BLaER1 treated with 17β-estradiol and CSF1 and Interleukin-3, amounts not matched to agents 10 nM and 100 nM (cell line): ENCODE results near the gene ERGIC1.

Source experiments
- H3K27ac ChIP-seq, 11 experiments: shearing (Covaris generic); formaldehyde crosslinking; 2 replicates each; pipeline ENCODE4 v1.8.1; 2022
- H3K27me3 ChIP-seq, 11 experiments: shearing (Covaris generic); formaldehyde crosslinking; 2 replicates each; pipeline ENCODE4 v1.8.1; 2022
- H3K36me3 ChIP-seq, 11 experiments: shearing (Covaris generic); formaldehyde crosslinking; 2 replicates each; pipeline ENCODE4 v1.8.1; 2022
- H3K4me1 ChIP-seq, 10 experiments: shearing (Covaris generic); formaldehyde crosslinking; 2 replicates each; pipeline ENCODE4 v1.8.1; 2022
- H3K4me2 ChIP-seq, 11 experiments: shearing (Covaris generic); formaldehyde crosslinking; 2 replicates each; pipeline ENCODE4 v1.8.1; 2022
- H3K4me3 ChIP-seq, 10 experiments: shearing (Covaris generic); formaldehyde crosslinking; 2 replicates each; pipeline ENCODE4 v1.8.1; 2022
- H3K9ac ChIP-seq, 11 experiments: shearing (Covaris generic); formaldehyde crosslinking; 2 replicates each; pipeline ENCODE4 v1.8.1; 2022
- H3K9me3 ChIP-seq, 11 experiments: shearing (Covaris generic); formaldehyde crosslinking; replicated peaks in 1 of 11; 2 replicates each; pipeline ENCODE4 v1.8.1; 2022
- H4K20me1 ChIP-seq, 11 experiments: shearing (Covaris generic); formaldehyde crosslinking; 2 replicates each; pipeline ENCODE4 v1.8.1; 2022
- Cebpa-rat ChIP-seq, 11 experiments: shearing (Covaris generic); IDR thresholded peaks; 2 replicates each; pipeline ENCODE4 v1.8.1; 2022

The ERGIC1 gene

GRCh38 chr5:172933238-172933637 is 99.2 kb downstream of the ERGIC1 start:
- H3K36me3 ChIP-seq: peaks cover 21 to 73% (median 59%) of the 10 kb centered on the region in 11 experiments; a peak in 21 of 22 replicates
- peaks cover 29 to 76% (median 55%) of the 10 kb centered on the region in 10 experiments for H3K4me1 ChIP-seq
- H4K20me1 ChIP-seq: peaks cover 0 to 5% (median 0%) of the 10 kb centered on the region in 11 experiments; a peak in 2 of 22 replicates
- no peak overlapping the region for H3K4me2 ChIP-seq
- no peak overlapping the region for H3K4me3 ChIP-seq
- H3K27me3 ChIP-seq: no peaks in the 10 kb centered on the region
- H3K27ac ChIP-seq: peak overlapping the region in 7 of 11 experiments; percentile 1 to 87 (median 79); a peak in 10 of 22 replicates
- H3K9me3 ChIP-seq: no peaks in the 10 kb centered on the region
- no peak for TF ChIP-seq Cebpa-rat (IDR thresholded peaks at IDR 0.05)
- H3K9ac ChIP-seq: peak overlapping the region in 2 of 11 experiments; percentile 12 to 72; a peak in 3 of 22 replicates

GRCh38 chr5:172935096-172935495 is 101.0 kb downstream of the ERGIC1 start:
- no peaks in the 10 kb centered on the region for H3K27me3 ChIP-seq
- H3K4me3 ChIP-seq: no peak overlapping the region
- peaks cover 27 to 84% (median 58%) of the 10 kb centered on the region in 10 experiments for H3K4me1 ChIP-seq
- H4K20me1 ChIP-seq: peaks cover 0 to 11% (median 0%) of the 10 kb centered on the region in 11 experiments; a peak in 2 of 22 replicates
- H3K36me3 ChIP-seq: peaks cover 16 to 76% (median 71%) of the 10 kb centered on the region in 11 experiments; a peak in 21 of 22 replicates
- H3K27ac ChIP-seq: peak overlapping the region in 8 of 11 experiments; percentile 70 to 87 (median 80); a peak in 16 of 22 replicates
- H3K9ac ChIP-seq: peak overlapping the region in 8 of 11 experiments; percentile 6 to 70 (median 29); a peak in 12 of 22 replicates
- H3K9me3 ChIP-seq: no peaks in the 10 kb centered on the region
- H3K4me2 ChIP-seq: no peak overlapping the region
- TF ChIP-seq Cebpa-rat (IDR thresholded peaks at IDR 0.05): no peak

GRCh38 chr5:172936401-172936800 is 102.3 kb downstream of the ERGIC1 start:
- Histone ChIP-seq H4K20me1 (peaks cover 0 to 12% (median 0%) of the 10 kb centered on the region in 11 experiments; a peak in 5 of 22 replicates), H3K4me1 (peaks cover 19 to 84% (median 54%) of the 10 kb centered on the region in 10 experiments; a peak in 19 of 20 replicates), H3K27ac (peak overlapping the region in 10 of 11 experiments; percentile 1 to 87 (median 78); a peak in 19 of 22 replicates), H3K9ac (peak overlapping the region; percentile 2 to 77 (median 60); a peak in 20 of 22 replicates), H3K36me3 (peaks cover 25 to 89% (median 81%) of the 10 kb centered on the region in 11 experiments), H3K27me3 (no peaks in the 10 kb centered on the region), H3K4me2 (peak overlapping the region in 9 of 11 experiments; percentile 1 to 58 (median 31); a peak in 15 of 22 replicates), H3K9me3 (no peaks in the 10 kb centered on the region), H3K4me3 (no peak overlapping the region)
- TF ChIP-seq Cebpa-rat (IDR thresholded peaks at IDR 0.05): peak in 8 of 11 experiments; percentile 22 to 76 (median 44); a peak in 8 of 22 replicates

GRCh38 chr5:172939071-172939470 is 105.0 kb downstream of the ERGIC1 start:
- no peak overlapping the region for H3K4me3 ChIP-seq
- peak overlapping the region in 1 of 11 experiments; percentile 24; a peak in 1 of 22 replicates for H3K9ac ChIP-seq
- H4K20me1 ChIP-seq: peaks cover 0 to 18% (median 0%) of the 10 kb centered on the region in 11 experiments; a peak in 5 of 22 replicates
- peak overlapping the region in 2 of 11 experiments; percentile 7 to 8; a peak in 2 of 22 replicates for H3K4me2 ChIP-seq
- peaks cover 24 to 100% (median 72%) of the 10 kb centered on the region in 11 experiments for H3K36me3 ChIP-seq
- H3K4me1 ChIP-seq: peaks cover 30 to 88% (median 68%) of the 10 kb centered on the region in 10 experiments
- H3K27me3 ChIP-seq: no peaks in the 10 kb centered on the region
- H3K9me3 ChIP-seq: no peaks in the 10 kb centered on the region
- no peak for TF ChIP-seq Cebpa-rat (IDR thresholded peaks at IDR 0.05)
- H3K27ac ChIP-seq: peak overlapping the region in 9 of 11 experiments; percentile 17 to 87 (median 54); a peak in 14 of 22 replicates

- no peaks in the 10 kb centered on the region for H3K27me3 ChIP-seq
- peak overlapping the region in 2 of 11 experiments; percentile 7 to 8; a peak in 2 of 22 replicates for H3K4me2 ChIP-seq
- peaks cover 0 to 18% (median 0%) of the 10 kb centered on the region in 11 experiments; a peak in 5 of 22 replicates for H4K20me1 ChIP-seq
- no peak overlapping the region for H3K4me3 ChIP-seq
- peak overlapping the region in 9 of 11 experiments; percentile 17 to 82 (median 51); a peak in 15 of 22 replicates for H3K27ac ChIP-seq
- TF ChIP-seq Cebpa-rat (IDR thresholded peaks at IDR 0.05): no peak
- 0 out of 22 replicates have a peak overlapping the region, but pooled peaks of 2 of the 11 experiments have one; percentile 15 to 38 for H3K9ac ChIP-seq
- H3K36me3 ChIP-seq: peaks cover 21 to 98% (median 68%) of the 10 kb centered on the region in 11 experiments
- peaks cover 37 to 88% (median 73%) of the 10 kb centered on the region in 10 experiments for H3K4me1 ChIP-seq
- no peaks in the 10 kb centered on the region for H3K9me3 ChIP-seq
These were observed 105.7 kb downstream of the ERGIC1 start for GRCh38 chr5:172939611-172940267.

DNA sequence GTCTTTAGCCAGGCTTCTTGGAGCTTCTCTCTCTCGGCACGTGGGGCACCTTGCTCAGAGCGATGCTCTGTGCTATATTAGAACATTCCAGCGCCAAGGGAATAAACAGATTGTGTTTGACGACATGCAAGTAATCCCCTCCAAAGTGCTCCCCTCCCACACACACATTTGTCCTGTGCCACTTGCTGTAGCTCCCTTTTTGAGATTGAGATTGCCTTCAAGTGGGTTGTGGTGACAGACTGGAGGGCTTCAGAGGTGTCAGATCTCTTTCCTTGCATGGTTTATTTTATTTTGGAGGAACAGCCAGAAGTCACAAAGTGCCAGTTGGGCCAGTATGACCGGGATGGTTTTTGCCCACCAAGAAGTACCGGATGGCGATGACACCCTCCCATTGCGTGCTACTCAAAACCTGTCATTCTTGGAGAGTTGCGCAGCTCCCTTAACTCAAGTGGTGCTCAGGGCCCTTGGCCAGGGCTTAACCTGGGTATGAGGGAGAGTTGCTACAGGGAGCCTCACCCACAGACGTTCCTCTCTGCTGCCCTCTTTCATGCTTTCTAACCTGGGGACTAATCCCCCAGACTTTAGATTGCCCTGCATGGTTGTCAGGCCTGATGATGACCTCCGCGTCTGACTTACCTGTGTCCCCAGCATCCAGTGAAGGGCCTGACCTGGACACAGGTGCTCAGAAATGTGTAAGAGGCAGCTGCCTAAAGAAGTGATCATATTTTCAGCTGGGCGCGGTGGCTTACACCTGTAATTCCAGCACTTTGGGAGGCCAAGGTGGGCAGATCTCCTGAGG is 106.4 kb downstream of the ERGIC1 start:
- Histone ChIP-seq H3K4me3 (no peak overlapping the region), H3K4me1 (peaks cover 43 to 88% (median 77%) of the 10 kb centered on the region in 10 experiments), H3K9me3 (no peaks in the 10 kb centered on the region), H4K20me1 (peaks cover 0 to 18% (median 0%) of the 10 kb centered on the region in 11 experiments; a peak in 5 of 22 replicates), H3K27ac (peak overlapping the region in 7 of 11 experiments; percentile 12 to 70 (median 37); a peak in 9 of 22 replicates), H3K27me3 (no peaks in the 10 kb centered on the region), H3K4me2 (no peak overlapping the region; a peak in 2 of 22 replicates), H3K36me3 (peaks cover 14 to 98% (median 67%) of the 10 kb centered on the region in 11 experiments; a peak in 21 of 22 replicates), H3K9ac (peak overlapping the region in 2 of 11 experiments; percentile 10 to 15; a peak in 1 of 22 replicates)
- no peak for TF ChIP-seq Cebpa-rat (IDR thresholded peaks at IDR 0.05)

GRCh38 chr5:172941067-172941516 is 107.0 kb downstream of the ERGIC1 start:
- no peak overlapping the region for H3K4me3 ChIP-seq
- H3K4me2 ChIP-seq: peak overlapping the region in 1 of 11 experiments; percentile 2; a peak in 1 of 22 replicates
- H3K36me3 ChIP-seq: peaks cover 18 to 98% (median 68%) of the 10 kb centered on the region in 11 experiments; a peak in 21 of 22 replicates
- peak overlapping the region in 1 of 11 experiments; percentile 24; a peak in 1 of 22 replicates for H3K9ac ChIP-seq
- no peaks in the 10 kb centered on the region for H3K27me3 ChIP-seq
- H4K20me1 ChIP-seq: peaks cover 0 to 18% (median 0%) of the 10 kb centered on the region in 11 experiments; a peak in 5 of 22 replicates
- H3K9me3 ChIP-seq: no peaks in the 10 kb centered on the region
- H3K27ac ChIP-seq: peak overlapping the region in 5 of 11 experiments; percentile 0 to 75 (median 35); a peak in 5 of 22 replicates
- H3K4me1 ChIP-seq: peaks cover 41 to 88% (median 77%) of the 10 kb centered on the region in 10 experiments
- TF ChIP-seq Cebpa-rat (IDR thresholded peaks at IDR 0.05): no peak

GRCh38 chr5:172942556-172942955 is 108.5 kb downstream of the ERGIC1 start:
- peaks cover 35 to 88% (median 79%) of the 10 kb centered on the region in 10 experiments for H3K4me1 ChIP-seq
- peak overlapping the region in 10 of 11 experiments; percentile 1 to 69 (median 66); a peak in 16 of 22 replicates for H3K9ac ChIP-seq
- peak overlapping the region; percentile 69 to 92 (median 76) for H3K4me2 ChIP-seq

More at GRCh38 chr5:172942556-172942955, 108.5 kb downstream of the ERGIC1 start:
- Histone ChIP-seq H3K4me3 (0 out of 20 replicates have a peak overlapping the region, but pooled peaks of 1 of the 10 experiments have one; percentile 25), H3K9me3 (no peaks in the 10 kb centered on the region), H4K20me1 (peaks cover 0 to 21% (median 0%) of the 10 kb centered on the region in 11 experiments; a peak in 5 of 22 replicates), H3K36me3 (peaks cover 19 to 98% (median 65%) of the 10 kb centered on the region in 11 experiments; a peak in 21 of 22 replicates), H3K27ac (peak overlapping the region in 10 of 11 experiments; percentile 26 to 82 (median 72); a peak in 17 of 22 replicates), H3K27me3 (no peaks in the 10 kb centered on the region)
- TF ChIP-seq Cebpa-rat (IDR thresholded peaks at IDR 0.05): no peak
